GM21737 (cell line): ENCODE data around the gene ADCY4.
"Not testable (repeated sequence)": the region's sequence is repeated elsewhere in the genome, so short reads cannot be mapped to it uniquely, and the experiment has no call there.

Experiments
- ATAC-seq: cut with Tn5 transposase; IDR thresholded peaks from one replicate; pipeline ENCODE4 v1.9.1; 2021; ENCODE audit warnings: mild to moderate bottlenecking, moderate library complexity; ENCODE audit not compliant: unreplicated experiment

Gene ADCY4

GRCh38 chr14:24334431-24335291, at the start of gene ADCY4:
ADCY4 (minus strand) TSS chr14:24335071; CDS start chr14:24334652, 419 bp downstream.
- ATAC-seq, result no peak

GRCh38 chr14:24384169-24384568, 49.3 kb upstream of the ADCY4 start:
- no peak for ATAC-seq

GRCh38 chr14:24382064-24382371, 47.1 kb upstream of the ADCY4 start:
- no peak for ATAC-seq

GRCh38 chr14:24381363-24382063, 46.6 kb upstream of the ADCY4 start:
- no peak for ATAC-seq

- no peak for ATAC-seq
Measured at GRCh38 chr14:24379907-24380730, 45.2 kb upstream of the ADCY4 start.

- no peak for ATAC-seq
Measured at GRCh38 chr14:24378981-24379906, 44.4 kb upstream of the ADCY4 start.

- no peak for ATAC-seq
Measured at GRCh38 chr14:24378327-24378726, 43.5 kb upstream of the ADCY4 start.

- ATAC-seq, result no peak
Measured at GRCh38 chr14:24377657-24378056, 42.8 kb upstream of the ADCY4 start.

- ATAC-seq, result no peak
Measured at GRCh38 chr14:24377126-24377525, 42.3 kb upstream of the ADCY4 start.

GRCh38 chr14:24376448-24377070, 41.7 kb upstream of the ADCY4 start:
- no peak for ATAC-seq

GRCh38 chr14:24372701-24373416, 38.0 kb upstream of the ADCY4 start:
- no peak for ATAC-seq

- ATAC-seq, result not testable (repeated sequence)
Measured at GRCh38 chr14:24371605-24372004, 36.7 kb upstream of the ADCY4 start.

GRCh38 chr14:24370748-24371147, 35.9 kb upstream of the ADCY4 start:
- no peak for ATAC-seq

- ATAC-seq, result no peak
Measured at GRCh38 chr14:24369907-24370687, 35.2 kb upstream of the ADCY4 start.

GRCh38 chr14:24369463-24369862, 34.6 kb upstream of the ADCY4 start:
- ATAC-seq, result no peak

- no peak for ATAC-seq
Measured at GRCh38 chr14:24368562-24369252, 33.8 kb upstream of the ADCY4 start.

GRCh38 chr14:24368212-24368561, 33.3 kb upstream of the ADCY4 start:
- ATAC-seq, result no peak
